Measurements from ENCODE around the gene ATP13A3. TPM values are rescaled to one million over a fixed set of nuclear protein-coding genes. Genes with fewer than 3 reads are reported as not detected.

ATP13A3 gene
- total and polyA plus RNA-seq, 9 of the 15 experiments (the other 6 are each of a cell fraction or from before 2014, with no cell fraction given) = 16.6 to 135 (median 86.6) TPM

GRCh38 chr3:194514626-194515025, 27.8 kb upstream of the ATP13A3 start:
- BruUV-seq (replicated peaks) = no TSS peak
- Histone ChIP-seq H3K9me3 (replicated peaks; ENCODE audit: control insufficient read depth, insufficient read depth, low read depth, low read length) (no peaks in the 10 kb centered on the region), H3K36me3 (ENCODE audit: control insufficient read depth, insufficient read depth, low read length) (no peaks in the 10 kb centered on the region), H3K4me3 (no peak overlapping the region), H3K79me2 (ENCODE audit: control insufficient read depth, insufficient read depth, low read length) (no peaks in the 10 kb centered on the region), H3K4me1 (replicated peaks in 1 of 2; ENCODE audit: control insufficient read depth in 2 of 2, insufficient read depth in 2 of 2, low read length in 2 of 2) (no peaks in the 10 kb centered on the region; a peak in 1 of 5 replicates), H4K20me1 (replicated peaks; ENCODE audit: control insufficient read depth, insufficient read depth, low read length) (no peaks in the 10 kb centered on the region), H3K9me1 (ENCODE audit: control insufficient read depth, insufficient read depth, low read length) (no peaks in the 10 kb centered on the region), H3K4me2 (ENCODE audit: insufficient read depth, low read length) (no peak overlapping the region), H2AFZ (ENCODE audit: low read depth, low read length) (no peak overlapping the region), H3K9ac (ENCODE audit: insufficient read depth in 1 of 2, low read depth in 2 of 2, low read length in 2 of 2) (no peak overlapping the region), H3K27me3 (ENCODE audit: control insufficient read depth in 2 of 2, insufficient read depth in 2 of 2, low read length in 2 of 2) (no peaks in the 10 kb centered on the region), H3K27ac (ENCODE audit: extremely low read depth, low read depth, low read length) (no peak overlapping the region)
- ChIA-PET CTCF (ENCODE audit: low intra/inter-chr PET ratio) (interaction anchor here (0.6 kb wide), 1 partner anchor 46 kb away, joined by 5 read pairs; no protein-coding TSS in a partner anchor), POLR2A (interaction anchor here (1.0 kb wide), 1 partner anchor 21 kb away, joined by 3 read pairs; no protein-coding TSS in a partner anchor)
- intact Hi-C loops (cut with micrococcal nuclease) = no loop called here
- WGBS (ENCODE audit: insufficient coverage, low coverage, missing lambda C conversion rate) = 23% methylated on average over 4 of the region's 4 CpGs
- FAIRE-seq (no peak), ATAC-seq (peak; percentile 85), DNase-seq (ENCODE audit: extremely low read depth in 1 of 4, low spot score in 3 of 4) (peak in 2 of 4 experiments; percentile 19 to 29)
- in situ Hi-C loops (cut with MboI) = no loop called here
- TF ChIP-seq NBN (IDR thresholded peaks at IDR 0.05; ENCODE audit: low read depth) (no peak), MITF (IDR thresholded peaks at IDR 0.05) (no peak), RAD21 (CRISPR knock-in tag; conservative IDR thresholded peaks at IDR 0.05 in 1 of 2, IDR thresholded peaks at IDR 0.05 in 1 of 2) (peak; percentile 33 to 47), CTCF (IDR thresholded peaks at IDR 0.05 in 2 of 3, conservative IDR thresholded peaks at IDR 0.05 in 1 of 3; ENCODE audit: insufficient read depth in 2 of 3, low read depth in 1 of 3, low read length in 3 of 3) (peak; percentile 19 to 48 (median 32); a peak in 2 of 6 replicates), FOXJ2 (tag; IDR thresholded peaks at IDR 0.05) (no peak), ZNF57 (CRISPR knock-in tag; IDR thresholded peaks at IDR 0.05) (no peak), ZNF699 (CRISPR knock-in tag; IDR thresholded peaks at IDR 0.05; ENCODE audit: insufficient replicate concordance) (no peak), ZNF398 (CRISPR knock-in tag; IDR thresholded peaks at IDR 0.05) (no peak)
